Thoracic aorta (tissue), 2 donors: ENCODE results near the gene ADNP2. TPM values are rescaled to one million over a fixed set of nuclear protein-coding genes. Genes with fewer than 3 reads are reported as not detected.

Source experiments
- ATAC-seq: fragments of 150-250 bp; one replicate; pipeline ENCODE4 v1.8.0; 2017; ENCODE audit warnings: low read depth; ENCODE audit not compliant: insufficient number of reproducible peaks, low FRiP score
- DNase-seq: peaks from one replicate; pipeline ENCODE4 v3.0.0-alpha.2; 2020; ENCODE audit warnings: low spot score
- H3K27ac ChIP-seq, 2 donors: fragments of 200-600 bp; sonication (generic); 1 replicate in 1 of 2; 2 replicates in 1 of 2; pipeline ENCODE4 v1.5.1; 2016; ENCODE audit warnings: mild to moderate bottlenecking in 2 of 2, moderate library complexity in 2 of 2
- H3K27me3 ChIP-seq: fragments of 200-600 bp; sonication (generic); replicated peaks from 2 replicates; pipeline ENCODE4 v1.6.0; 2016; ENCODE audit warnings: mild to moderate bottlenecking; ENCODE audit not compliant: insufficient read depth
- H3K36me3 ChIP-seq: fragments of 200-600 bp; sonication (generic); one replicate; pipeline ENCODE4 v1.5.1; 2016
- H3K4me1 ChIP-seq, 2 donors: fragments of 200-600 bp; sonication (generic); 1 replicate in 1 of 2; 2 replicates in 1 of 2; pipeline versions ENCODE4 v1.5.1 to v1.6.0; 2016; ENCODE audit warnings: low read depth in 2 of 2, mild to moderate bottlenecking in 1 of 2; ENCODE audit not compliant: control insufficient read depth in 1 of 2
- H3K4me3 ChIP-seq: fragments of 200-600 bp; sonication (generic); 2 replicates; pipeline ENCODE4 v1.5.1; 2016; ENCODE audit warnings: mild to moderate bottlenecking
- H3K9me3 ChIP-seq: fragments of 200-600 bp; sonication (generic); 2 replicates; pipeline ENCODE4 v1.5.1; 2016
- CTCF ChIP-seq: fragments of 200-600 bp; sonication (generic); IDR thresholded peaks from one replicate; pipeline ENCODE4 v1.5.1; 2019; ENCODE audit warnings: antibody characterized with exemption
- total RNA-seq, 2 donors: library from RNA; depleted of rRNA; stranded (reverse); fragments of >200 nt; gene quantifications; one replicate each; pipeline versions ENCODE4 v1.1.0 to v1.2.3, GENCODE V29; 2016

Gene ADNP2
- total RNA-seq, 2 donors from 2014 or later, result 15.6 to 21.6 TPM

- peaks cover 12% of the 10 kb centered on the region for H3K9me3 ChIP-seq
- peaks cover 0 to 7% of the 10 kb centered on the region in 2 donors for H3K4me1 ChIP-seq
- no peak for TF ChIP-seq CTCF
- H3K27ac ChIP-seq, result no peak overlapping the region
- no peak overlapping the region for H3K4me3 ChIP-seq
- DNase-seq (no peak), ATAC-seq (no peak)
- H3K27me3 ChIP-seq, result no peaks in the 10 kb centered on the region
- H3K36me3 ChIP-seq, result no peaks in the 10 kb centered on the region
These were observed 60.5 kb downstream of the ADNP2 start for GRCh38 chr18:80169607-80170006.

DNA sequence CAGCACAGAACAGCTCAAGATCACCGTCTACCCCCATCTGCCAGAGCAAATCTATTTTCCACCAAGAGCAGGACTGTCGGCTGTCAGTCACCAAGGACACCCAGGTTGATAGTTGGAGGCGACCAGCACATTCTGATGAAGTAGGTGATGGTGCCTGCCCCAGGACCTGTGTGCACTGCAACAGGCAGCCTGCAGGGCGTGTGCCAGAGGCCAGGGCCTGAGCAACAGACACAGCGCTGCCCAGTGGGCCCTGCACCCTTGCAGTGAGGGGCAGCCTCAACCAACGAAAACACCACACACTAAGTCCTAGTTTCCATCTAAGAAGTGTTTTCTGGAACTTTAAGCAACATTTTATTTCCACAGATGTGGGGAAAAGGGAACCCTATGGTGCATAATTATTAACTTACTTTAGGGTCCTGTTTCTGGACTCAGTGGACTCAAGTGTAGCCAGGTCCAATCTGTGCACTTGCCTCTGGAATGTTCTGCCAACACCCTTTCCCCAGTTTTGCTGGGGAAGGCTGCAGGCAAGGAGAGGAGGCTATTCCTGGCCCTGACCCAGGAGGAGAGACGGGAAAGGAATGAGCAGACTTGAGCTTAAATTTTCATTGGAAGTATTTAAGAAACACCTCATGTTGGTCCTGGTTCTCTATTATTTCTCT is 61.5 kb downstream of the ADNP2 start:
- Histone ChIP-seq H3K27me3 (no peaks in the 10 kb centered on the region), H3K9me3 (peaks cover 2% of the 10 kb centered on the region), H3K36me3 (no peaks in the 10 kb centered on the region), H3K4me1 (peaks cover 0 to 7% of the 10 kb centered on the region in 2 donors), H3K4me3 (peak overlapping the region; percentile 67), H3K27ac (no peak overlapping the region)
- no peak for TF ChIP-seq CTCF
- ATAC-seq (no peak), DNase-seq (no peak)

- Histone ChIP-seq H3K27me3 (no peaks in the 10 kb centered on the region), H3K9me3 (no peaks in the 10 kb centered on the region), H3K4me1 (peaks cover 0 to 7% of the 10 kb centered on the region in 2 donors), H3K4me3 (peak overlapping the region; percentile 67), H3K27ac (no peak overlapping the region), H3K36me3 (no peaks in the 10 kb centered on the region)
- peak; percentile 80 for TF ChIP-seq CTCF
- no peak for ATAC-seq
- DNase-seq, result no peak
These were observed 62.2 kb downstream of the ADNP2 start for GRCh38 chr18:80171054-80171872.

GRCh38 chr18:80172056-80172455 is 63.0 kb downstream of the ADNP2 start:
- TF ChIP-seq CTCF, result no peak
- DNase-seq (no peak), ATAC-seq (no peak)
- H3K4me1 ChIP-seq, result peaks cover 0 to 7% of the 10 kb centered on the region in 2 donors
- no peaks in the 10 kb centered on the region for H3K36me3 ChIP-seq
- H3K27me3 ChIP-seq, result no peaks in the 10 kb centered on the region
- H3K27ac ChIP-seq, result no peak overlapping the region
- H3K9me3 ChIP-seq, result no peaks in the 10 kb centered on the region
- H3K4me3 ChIP-seq, result no peak overlapping the region

DNA sequence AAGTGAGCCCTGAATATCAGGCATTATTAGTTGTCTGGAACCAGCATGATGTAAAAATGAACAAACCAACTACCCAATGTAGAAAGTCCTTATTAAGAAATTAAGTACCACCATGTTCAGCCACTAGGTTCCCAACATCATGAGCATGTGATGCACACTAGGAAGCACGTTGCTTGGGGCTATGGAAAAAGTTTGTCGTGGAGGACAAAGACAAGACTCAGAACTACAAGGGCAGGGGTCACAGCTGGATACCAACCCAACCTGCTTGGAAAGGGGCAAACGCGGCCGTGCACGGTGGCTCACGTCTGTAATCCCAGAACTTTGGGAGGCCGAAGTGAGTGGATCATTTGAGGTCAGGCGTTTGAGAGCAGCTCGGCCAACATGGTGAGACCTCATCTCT is 64.0 kb downstream of the ADNP2 start:
- Histone ChIP-seq H3K27me3 (no peaks in the 10 kb centered on the region), H3K36me3 (no peaks in the 10 kb centered on the region), H3K9me3 (no peaks in the 10 kb centered on the region), H3K4me1 (peaks cover 0 to 7% of the 10 kb centered on the region in 2 donors), H3K4me3 (no peak overlapping the region), H3K27ac (no peak overlapping the region)
- DNase-seq, result no peak
- no peak for TF ChIP-seq CTCF
- no peak for ATAC-seq
